Thoracic aorta (tissue), 2 donors: Measurements from ENCODE around the gene AAGAB. TPM values are rescaled to one million over a fixed set of nuclear protein-coding genes. Genes with fewer than 3 reads are reported as not detected.
A peak's percentile ranks its signal among the peaks of the same experiment; 100 is the strongest.

Source experiments
- ATAC-seq: fragments of 150-250 bp; one replicate; pipeline ENCODE4 v1.8.0; 2017; ENCODE audit warnings: low read depth; ENCODE audit not compliant: insufficient number of reproducible peaks, low FRiP score
- DNase-seq: peaks from one replicate; pipeline ENCODE4 v3.0.0-alpha.2; 2020; ENCODE audit warnings: low spot score
- H3K27ac ChIP-seq, 2 donors: fragments of 200-600 bp; sonication (generic); 1 replicate in 1 of 2; 2 replicates in 1 of 2; pipeline ENCODE4 v1.5.1; 2016; ENCODE audit warnings: mild to moderate bottlenecking in 2 of 2, moderate library complexity in 2 of 2
- H3K27me3 ChIP-seq: fragments of 200-600 bp; sonication (generic); replicated peaks from 2 replicates; pipeline ENCODE4 v1.6.0; 2016; ENCODE audit warnings: mild to moderate bottlenecking; ENCODE audit not compliant: insufficient read depth
- H3K36me3 ChIP-seq: fragments of 200-600 bp; sonication (generic); one replicate; pipeline ENCODE4 v1.5.1; 2016
- H3K4me1 ChIP-seq, 2 donors: fragments of 200-600 bp; sonication (generic); 1 replicate in 1 of 2; 2 replicates in 1 of 2; pipeline versions ENCODE4 v1.5.1 to v1.6.0; 2016; ENCODE audit warnings: low read depth in 2 of 2, mild to moderate bottlenecking in 1 of 2; ENCODE audit not compliant: control insufficient read depth in 1 of 2
- H3K4me3 ChIP-seq: fragments of 200-600 bp; sonication (generic); 2 replicates; pipeline ENCODE4 v1.5.1; 2016; ENCODE audit warnings: mild to moderate bottlenecking
- H3K9me3 ChIP-seq: fragments of 200-600 bp; sonication (generic); 2 replicates; pipeline ENCODE4 v1.5.1; 2016
- total RNA-seq, 2 donors: library from RNA; depleted of rRNA; stranded (reverse); fragments of >200 nt; gene quantifications; one replicate each; pipeline versions ENCODE4 v1.1.0 to v1.2.3, GENCODE V29; 2016
- TF ChIP-seq, protein P1 (sequence below): fragments of 200-600 bp; sonication (generic); IDR thresholded peaks from one replicate; pipeline ENCODE4 v1.5.1; 2019; ENCODE audit warnings: antibody characterized with exemption

AAGAB gene
- total RNA-seq, 2 donors from 2014 or later, result 26.0 to 26.7 TPM

GRCh38 chr15:67208396-67208795 is 46.1 kb downstream of the AAGAB start:
- Histone ChIP-seq H3K27ac (no peak overlapping the region), H3K27me3 (no peaks in the 10 kb centered on the region), H3K4me1 (no peaks in the 10 kb centered on the region), H3K9me3 (no peaks in the 10 kb centered on the region), H3K36me3 (peaks cover 7% of the 10 kb centered on the region), H3K4me3 (no peak overlapping the region)
- TF ChIP-seq, protein P1, sequence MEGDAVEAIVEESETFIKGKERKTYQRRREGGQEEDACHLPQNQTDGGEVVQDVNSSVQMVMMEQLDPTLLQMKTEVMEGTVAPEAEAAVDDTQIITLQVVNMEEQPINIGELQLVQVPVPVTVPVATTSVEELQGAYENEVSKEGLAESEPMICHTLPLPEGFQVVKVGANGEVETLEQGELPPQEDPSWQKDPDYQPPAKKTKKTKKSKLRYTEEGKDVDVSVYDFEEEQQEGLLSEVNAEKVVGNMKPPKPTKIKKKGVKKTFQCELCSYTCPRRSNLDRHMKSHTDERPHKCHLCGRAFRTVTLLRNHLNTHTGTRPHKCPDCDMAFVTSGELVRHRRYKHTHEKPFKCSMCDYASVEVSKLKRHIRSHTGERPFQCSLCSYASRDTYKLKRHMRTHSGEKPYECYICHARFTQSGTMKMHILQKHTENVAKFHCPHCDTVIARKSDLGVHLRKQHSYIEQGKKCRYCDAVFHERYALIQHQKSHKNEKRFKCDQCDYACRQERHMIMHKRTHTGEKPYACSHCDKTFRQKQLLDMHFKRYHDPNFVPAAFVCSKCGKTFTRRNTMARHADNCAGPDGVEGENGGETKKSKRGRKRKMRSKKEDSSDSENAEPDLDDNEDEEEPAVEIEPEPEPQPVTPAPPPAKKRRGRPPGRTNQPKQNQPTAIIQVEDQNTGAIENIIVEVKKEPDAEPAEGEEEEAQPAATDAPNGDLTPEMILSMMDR, result no peak
- ATAC-seq (no peak), DNase-seq (no peak)

- H3K27me3 ChIP-seq, result no peaks in the 10 kb centered on the region
- H3K27ac ChIP-seq, result no peak overlapping the region
- ATAC-seq, result no peak
- TF ChIP-seq, protein P1, result no peak
- H3K36me3 ChIP-seq, result peaks cover 7% of the 10 kb centered on the region
- DNase-seq, result no peak
- H3K4me3 ChIP-seq, result no peak overlapping the region
- H3K9me3 ChIP-seq, result no peaks in the 10 kb centered on the region
- no peaks in the 10 kb centered on the region for H3K4me1 ChIP-seq
Measured at GRCh38 chr15:67207555-67208207, 46.8 kb downstream of the AAGAB start.

- no peak overlapping the region for H3K27ac ChIP-seq
- no peaks in the 10 kb centered on the region for H3K9me3 ChIP-seq
- no peaks in the 10 kb centered on the region for H3K36me3 ChIP-seq
- ATAC-seq (no peak), DNase-seq (no peak)
- peaks cover 19 to 38% of the 10 kb centered on the region in 2 donors for H3K4me1 ChIP-seq
- H3K4me3 ChIP-seq, result no peak overlapping the region
- TF ChIP-seq, protein P1, result no peak
- no peaks in the 10 kb centered on the region for H3K27me3 ChIP-seq
Measured at GRCh38 chr15:67202991-67203390, 51.5 kb downstream of the AAGAB start.

- Histone ChIP-seq H3K4me3 (no peak overlapping the region), H3K4me1 (peaks cover 19 to 47% of the 10 kb centered on the region in 2 donors), H3K36me3 (no peaks in the 10 kb centered on the region), H3K27me3 (no peaks in the 10 kb centered on the region), H3K27ac (no peak overlapping the region), H3K9me3 (no peaks in the 10 kb centered on the region)
- TF ChIP-seq, protein P1, result no peak
- DNase-seq (no peak), ATAC-seq (no peak)
Measured at GRCh38 chr15:67202091-67202490, 52.4 kb downstream of the AAGAB start.

- H3K4me1 ChIP-seq, result peaks cover 19 to 57% of the 10 kb centered on the region in 2 donors
- no peaks in the 10 kb centered on the region for H3K27me3 ChIP-seq
- no peaks in the 10 kb centered on the region for H3K9me3 ChIP-seq
- DNase-seq (no peak), ATAC-seq (peak; percentile 13)
- H3K4me3 ChIP-seq, result no peak overlapping the region
- H3K27ac ChIP-seq, result peak overlapping the region in 1 of 2 donors; percentile 69
- no peaks in the 10 kb centered on the region for H3K36me3 ChIP-seq
- TF ChIP-seq, protein P1, result no peak
Measured at GRCh38 chr15:67201136-67201535, 53.3 kb downstream of the AAGAB start.
